Activated CD8-positive, alpha-beta memory T cell treated with anti-CD3 and anti-CD28 coated beads, Interleukin-2, amount 50 U/mL, for 24 hours (primary cell): ENCODE measurements around the gene CCDC34.
"Not testable (repeated sequence)": the region's sequence is repeated elsewhere in the genome, so short reads cannot be mapped to it uniquely, and the experiment has no call there.

Source experiments
- DNase-seq: peaks from one replicate; pipeline ENCODE4 v3.0.0-alpha.2; 2020; ENCODE audit errors: extremely low read depth

The CCDC34 gene

DNA sequence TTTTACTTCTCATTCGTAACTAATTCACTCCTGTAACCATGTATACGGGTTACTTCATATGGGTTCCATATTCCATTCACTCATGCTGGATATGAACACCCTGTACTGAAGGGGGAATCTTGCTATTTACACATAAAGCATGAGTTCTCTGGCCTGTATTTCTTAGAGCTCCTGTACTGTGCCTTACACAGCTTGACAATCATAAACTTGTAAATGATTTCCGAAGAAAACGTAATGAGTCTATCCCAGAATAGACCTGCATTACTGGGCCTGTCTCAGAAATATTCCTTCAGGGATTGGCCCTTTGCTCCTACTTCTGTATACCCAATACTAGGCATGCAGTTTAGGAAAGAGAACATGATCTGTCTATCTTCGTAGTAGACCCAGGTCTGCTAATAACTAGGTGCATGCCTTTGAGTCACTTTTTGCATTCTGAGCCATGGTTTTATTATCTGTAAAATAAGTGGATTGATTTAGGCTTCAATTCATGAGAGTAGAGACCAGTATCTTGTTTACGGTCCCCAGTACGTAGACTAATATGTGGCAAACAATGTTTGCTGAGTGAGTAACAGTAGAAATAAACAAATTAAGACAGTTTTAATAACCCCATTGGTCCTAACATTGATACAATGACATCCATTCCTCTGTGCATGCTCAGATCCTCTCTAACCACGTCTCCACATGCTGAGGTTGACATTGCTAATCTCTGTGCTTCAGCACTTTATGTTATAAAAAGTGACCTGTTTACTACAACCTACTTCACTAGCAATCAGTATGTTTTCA lies 1.2 kb downstream of the CCDC34 start:
- DNase-seq, result no peak

DNA sequence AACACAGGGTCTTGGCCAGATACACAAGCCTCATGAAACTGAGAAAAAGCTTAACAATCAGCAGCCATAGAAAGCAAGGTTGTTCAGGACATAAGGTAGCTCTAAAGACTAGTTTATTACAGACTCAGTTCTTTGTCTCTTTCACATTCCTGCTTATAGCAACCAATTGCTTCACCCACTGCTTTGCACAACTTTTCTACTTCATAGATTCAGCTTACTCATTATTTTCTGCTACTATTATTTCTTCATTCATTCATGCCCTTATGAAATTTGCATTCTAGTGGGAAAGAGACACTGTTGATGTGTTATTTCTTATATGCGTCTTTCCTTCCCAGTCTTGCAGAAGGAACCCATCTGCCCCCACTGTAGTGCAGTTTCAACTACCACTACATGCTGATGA lies 4.7 kb downstream of the CCDC34 start:
- no peak for DNase-seq

DNA sequence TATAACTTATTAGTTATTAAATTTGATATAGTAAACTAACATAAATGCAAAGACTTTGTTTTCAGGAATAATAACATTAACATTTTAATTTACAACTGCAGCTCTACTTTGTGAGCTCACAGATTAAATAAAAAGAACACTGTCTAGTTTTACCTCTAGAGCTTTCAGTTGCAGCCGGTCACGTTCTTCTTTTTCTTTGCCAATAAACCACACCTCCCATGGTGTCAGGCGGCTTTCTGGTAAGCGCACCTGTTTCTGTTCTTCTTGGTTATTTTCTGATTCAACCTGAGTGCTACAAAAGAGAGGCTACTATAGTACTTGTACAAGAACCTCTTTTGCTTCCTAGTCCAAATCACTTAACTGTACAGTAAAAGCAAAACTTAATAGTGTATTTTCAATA lies 5.8 kb downstream of the CCDC34 start:
- no peak for DNase-seq

DNA sequence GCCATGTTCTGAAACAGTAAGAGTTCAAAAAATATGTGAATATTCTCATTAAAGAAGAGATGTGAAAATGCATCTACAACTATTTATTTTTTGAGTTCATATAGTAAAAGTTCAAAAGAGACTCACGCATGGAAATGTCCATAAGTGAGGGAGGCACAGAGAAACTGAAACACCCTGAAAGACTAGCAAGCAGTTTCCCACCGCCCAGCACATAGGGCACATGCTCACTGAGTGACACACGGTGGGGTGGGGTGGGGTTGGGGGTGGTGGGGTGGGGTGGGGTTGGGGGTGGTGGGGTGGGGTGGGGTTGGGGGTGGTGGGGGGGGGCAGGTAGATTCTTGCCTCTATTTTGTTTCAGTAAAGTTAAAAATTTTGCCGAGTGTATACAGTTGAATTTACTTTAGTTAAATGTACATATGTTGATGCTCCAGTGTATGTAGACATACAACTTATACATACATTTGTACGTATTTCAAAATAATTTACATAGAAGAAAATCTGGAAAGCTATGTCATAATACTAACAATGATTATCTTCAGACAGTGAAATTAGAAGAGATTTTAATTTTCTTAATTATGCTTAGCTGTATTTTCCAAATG lies 6.3 kb downstream of the CCDC34 start:
- no peak for DNase-seq

DNA sequence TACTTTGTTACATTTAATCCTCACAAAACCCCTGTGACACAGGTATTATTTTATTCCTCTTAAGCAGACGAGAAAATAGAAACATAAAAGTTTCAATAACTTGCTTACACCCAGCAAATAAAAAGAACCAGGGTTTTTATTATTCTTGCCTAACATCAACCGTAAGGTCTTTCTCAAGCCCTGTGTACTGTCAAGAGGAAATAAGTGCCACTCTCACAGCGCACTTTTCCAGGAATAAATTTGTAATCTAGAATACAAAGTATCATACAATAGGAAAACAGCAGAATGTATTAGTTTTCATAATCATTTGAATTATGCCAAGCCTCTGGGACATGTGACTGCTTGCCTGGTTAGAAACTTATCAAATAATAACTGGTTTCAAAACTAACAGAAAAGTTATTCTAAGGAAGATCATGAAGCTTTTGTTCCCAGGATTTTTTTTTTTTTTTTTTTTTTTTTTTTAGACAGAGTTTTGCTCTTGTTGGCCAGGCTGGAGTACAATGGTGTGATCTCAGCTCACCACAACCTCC lies 7.4 kb downstream of the CCDC34 start:
- no peak for DNase-seq

DNA sequence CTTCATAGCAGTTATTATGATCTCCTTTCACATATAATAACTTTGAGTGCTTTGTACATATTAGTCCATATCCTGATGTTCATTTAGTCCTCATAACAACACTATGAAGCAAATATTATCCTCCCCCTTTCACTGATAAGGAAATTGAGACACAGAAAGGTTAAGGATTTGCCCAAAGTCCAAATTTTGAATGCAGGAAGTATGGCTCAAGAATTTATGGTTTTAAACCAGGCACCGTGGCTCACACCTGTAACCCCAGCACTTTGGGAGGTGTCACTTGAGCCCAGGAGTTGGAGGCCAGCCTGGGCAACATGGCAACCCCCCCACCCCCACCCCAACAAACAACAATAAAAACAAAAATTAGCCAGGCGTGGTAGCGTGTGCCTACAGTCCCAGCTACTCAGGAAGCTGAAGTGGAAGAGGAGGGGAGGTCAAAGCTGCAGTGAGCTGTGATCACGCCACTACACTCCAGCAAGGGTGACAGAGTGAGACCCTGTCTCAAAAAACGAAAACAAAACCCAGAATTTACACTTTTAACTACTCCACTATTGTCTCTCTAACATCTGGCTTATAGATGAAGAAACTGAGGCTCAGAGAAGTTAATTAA lies 8.6 kb downstream of the CCDC34 start:
- DNase-seq, result no peak

DNA sequence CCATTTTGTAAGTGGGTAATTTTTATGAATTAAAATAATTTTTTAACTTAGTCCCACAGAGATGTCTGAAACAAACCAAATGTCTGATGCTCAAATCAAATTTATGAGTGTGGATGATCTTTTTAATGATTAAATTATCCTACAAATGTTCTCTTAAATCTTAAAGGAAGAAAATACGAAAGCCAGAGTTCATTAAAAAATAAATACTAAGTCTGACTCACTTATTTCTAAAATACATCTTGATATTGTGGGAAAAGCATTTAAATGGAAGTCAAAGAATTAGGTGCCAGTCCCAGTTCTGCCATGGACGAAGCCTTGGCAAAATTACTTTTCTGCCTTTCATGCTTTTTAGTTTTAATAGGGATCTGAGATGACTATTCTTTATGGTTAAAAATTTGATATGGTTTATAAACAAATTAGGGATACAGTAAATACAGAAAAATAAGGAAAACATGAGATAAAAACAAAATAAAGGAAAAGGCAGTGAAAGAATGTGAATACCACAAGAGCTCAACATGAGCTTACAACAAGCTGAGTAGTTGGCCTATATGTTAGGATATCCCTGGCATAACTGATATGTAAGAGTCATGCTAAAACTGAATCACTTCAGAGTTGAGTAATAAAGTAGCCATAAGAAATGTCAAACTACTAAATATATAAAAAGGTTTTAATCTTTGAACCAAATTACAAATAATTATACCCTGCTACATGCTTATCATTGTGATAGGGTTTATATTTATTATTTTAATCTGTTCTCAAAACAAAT lies 9.2 kb downstream of the CCDC34 start:
- no peak for DNase-seq

DNA sequence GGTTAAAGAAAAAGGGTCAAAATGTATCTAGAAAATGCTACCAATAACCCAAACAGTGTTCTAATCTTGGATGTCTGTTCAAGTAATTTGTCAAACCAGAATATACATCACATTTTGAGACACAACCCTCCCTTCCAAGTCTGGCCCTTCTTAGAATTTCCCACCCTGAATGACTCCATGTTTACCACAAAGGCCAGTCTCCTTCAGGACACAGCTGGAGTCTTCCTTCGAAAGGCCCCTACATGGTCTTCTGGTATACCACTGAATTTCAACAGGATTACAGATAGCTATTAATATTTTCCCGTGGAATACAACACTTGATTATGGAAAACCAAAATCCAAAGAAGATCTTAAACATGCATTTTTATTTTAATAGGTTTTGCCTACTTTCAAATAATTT lies 10.2 kb downstream of the CCDC34 start:
- no peak for DNase-seq

DNA sequence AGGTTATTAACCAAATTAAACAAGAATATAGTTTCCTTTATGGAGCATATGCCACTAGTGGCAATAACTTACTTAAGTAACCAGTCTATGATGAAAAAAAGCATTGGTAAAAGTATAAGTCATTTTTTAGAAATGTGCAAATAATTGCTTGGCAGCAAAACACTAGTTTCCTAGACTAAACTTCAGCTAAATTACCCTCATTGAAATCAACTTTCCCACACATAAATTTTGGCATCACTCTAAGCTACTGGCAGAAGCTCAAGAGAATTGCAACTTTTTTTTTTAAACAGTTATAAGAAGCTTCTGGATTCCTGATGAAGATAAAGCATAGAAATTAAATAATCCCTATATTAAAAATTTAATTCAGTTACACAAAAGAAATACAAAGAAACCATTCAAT lies 12.5 kb downstream of the CCDC34 start:
- DNase-seq, result no peak

DNA sequence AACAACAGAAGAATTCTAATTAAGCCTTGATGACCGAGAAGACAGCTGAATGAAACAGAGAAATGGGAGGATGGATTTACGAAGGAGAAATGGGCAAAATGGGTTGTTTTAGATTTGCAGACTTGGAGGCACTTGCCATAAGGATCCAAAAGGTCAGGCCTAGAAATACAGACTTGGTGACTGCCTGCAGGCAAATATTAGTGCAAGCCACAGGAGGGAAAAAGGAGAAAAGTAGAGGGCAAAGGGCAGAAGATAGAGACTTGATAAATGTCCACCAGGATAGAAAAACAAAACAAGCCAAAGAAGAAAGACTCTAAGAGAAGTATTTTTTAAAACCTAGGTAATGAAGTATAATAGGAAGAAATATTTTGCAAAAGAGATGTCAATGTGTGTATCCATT lies 13.1 kb downstream of the CCDC34 start:
- DNase-seq, result no peak

DNA sequence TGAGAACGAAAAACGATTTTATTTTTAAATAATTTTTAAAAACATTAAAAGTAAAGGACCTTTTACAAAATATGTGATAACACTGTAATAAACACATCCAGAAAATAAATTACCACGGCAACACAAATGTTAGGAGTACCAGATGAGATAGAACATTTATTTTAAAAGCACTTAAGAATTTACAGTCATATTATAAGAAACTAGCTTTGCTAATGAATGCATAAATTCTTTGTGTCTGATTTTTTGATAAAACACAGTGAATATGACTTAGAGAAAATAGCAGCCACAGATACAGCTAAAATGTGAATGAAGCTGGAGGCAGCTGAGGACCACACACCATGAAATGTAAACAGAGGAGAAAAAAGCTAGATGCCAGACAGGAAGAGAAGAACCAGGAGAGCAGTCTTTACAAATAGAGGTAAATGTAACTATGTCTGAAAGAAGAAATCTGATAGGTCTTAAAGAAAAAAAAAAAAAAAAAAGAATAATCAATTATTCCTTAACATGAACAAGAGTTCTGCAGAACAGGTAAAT lies 14.6 kb downstream of the CCDC34 start:
- DNase-seq, result no peak

DNA sequence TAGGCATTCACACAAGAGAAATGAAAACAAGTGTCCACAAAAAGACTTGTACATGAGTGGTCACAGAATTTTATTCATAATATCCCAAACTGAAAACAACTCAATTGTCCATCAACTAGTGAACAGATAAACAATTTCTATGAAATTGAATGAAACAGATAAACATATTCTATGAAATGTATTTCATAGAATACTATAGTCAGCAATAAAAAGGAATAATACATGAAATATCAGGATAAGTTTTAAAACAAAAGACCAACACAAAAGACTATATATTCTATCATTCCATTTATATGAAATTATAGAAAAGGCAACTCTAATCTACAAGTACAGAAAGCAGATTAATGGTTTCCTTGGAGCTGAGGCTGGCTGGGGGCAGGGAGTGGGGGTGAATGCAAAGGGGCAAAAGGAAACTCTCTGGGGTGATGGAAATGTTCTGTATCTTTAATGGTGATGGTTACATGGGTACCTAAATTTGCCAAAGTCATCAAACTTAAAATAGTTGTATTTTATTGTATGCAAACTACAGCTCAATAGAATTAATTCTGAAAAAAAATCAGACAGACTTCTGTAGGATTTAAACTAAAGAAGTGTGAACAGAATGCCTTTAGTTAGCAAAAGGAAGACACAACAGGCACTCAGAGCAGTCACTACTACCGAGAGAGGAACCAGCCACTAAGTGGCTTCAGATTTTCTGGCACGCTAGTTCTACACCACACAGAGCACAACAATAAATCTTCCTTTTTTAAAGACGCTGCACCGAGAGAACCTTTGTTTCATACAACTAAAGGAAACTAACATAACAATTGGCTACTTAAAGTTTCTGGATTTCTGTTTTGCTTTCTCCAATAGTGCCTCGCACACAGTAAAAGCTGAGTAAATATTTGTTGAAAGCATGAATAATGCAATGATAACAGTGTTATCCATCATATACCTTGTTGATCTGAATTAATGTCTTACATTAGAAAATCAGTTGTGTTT lies 15.4 kb downstream of the CCDC34 start:
- DNase-seq, result no peak

DNA sequence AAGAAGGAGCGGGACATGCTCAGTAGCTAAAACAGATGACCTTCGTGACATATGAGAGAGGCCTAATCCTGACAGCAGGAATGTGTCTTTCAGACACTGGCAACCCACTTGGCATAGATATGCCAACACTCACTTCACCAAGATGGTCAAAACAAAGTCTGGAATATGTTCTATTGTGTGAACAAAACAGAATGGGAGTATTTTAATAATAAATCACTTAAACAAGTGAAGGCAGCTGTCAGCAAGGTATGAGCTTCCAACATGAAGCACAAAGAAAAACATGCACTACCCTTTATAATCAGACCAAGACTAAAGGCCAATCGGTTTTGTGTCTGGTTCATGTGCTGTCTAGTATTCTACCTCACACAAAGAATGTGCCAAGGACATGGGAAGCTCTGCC lies 23.1 kb downstream of the CCDC34 start:
- DNase-seq, result no peak

DNA sequence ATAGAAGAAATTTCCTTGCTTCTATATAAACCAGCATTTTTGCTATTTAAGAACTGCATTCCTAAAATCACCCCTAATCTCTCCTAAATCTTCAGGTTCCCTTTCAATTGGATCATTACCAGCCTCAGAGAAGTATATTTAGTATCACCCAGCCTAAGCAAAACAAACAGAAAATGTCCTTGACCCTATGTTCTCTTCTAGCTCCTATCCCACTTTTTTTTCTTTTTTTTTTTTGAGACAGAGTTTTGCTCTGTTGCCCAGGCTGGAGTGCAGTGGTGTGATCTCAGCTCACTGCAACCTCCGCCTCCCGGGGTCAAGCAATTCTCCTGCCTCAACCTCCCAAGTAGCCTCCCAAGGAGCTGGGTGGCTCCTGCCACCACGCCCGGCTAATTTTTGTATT lies 28.3 kb downstream of the CCDC34 start:
- not testable (repeated sequence) for DNase-seq

DNA sequence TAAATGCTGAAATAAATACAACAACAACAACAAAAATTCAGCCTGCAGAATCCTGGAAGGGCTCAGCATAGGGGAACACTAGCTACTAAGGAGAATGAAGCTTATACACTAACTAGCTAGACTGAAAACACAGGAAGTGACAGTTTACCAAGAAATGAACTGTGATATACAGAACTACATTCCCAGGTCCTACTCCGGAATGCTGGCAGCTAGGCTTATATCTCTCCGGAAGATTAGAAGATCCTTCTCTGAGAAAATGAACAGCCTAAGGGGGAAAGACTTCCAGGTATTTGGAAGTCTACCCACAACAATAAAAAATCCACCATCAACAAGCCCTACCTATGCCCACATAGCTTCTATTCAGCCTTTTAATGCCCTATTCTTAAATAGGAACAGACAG lies 31.0 kb downstream of the CCDC34 start:
- no peak for DNase-seq

DNA sequence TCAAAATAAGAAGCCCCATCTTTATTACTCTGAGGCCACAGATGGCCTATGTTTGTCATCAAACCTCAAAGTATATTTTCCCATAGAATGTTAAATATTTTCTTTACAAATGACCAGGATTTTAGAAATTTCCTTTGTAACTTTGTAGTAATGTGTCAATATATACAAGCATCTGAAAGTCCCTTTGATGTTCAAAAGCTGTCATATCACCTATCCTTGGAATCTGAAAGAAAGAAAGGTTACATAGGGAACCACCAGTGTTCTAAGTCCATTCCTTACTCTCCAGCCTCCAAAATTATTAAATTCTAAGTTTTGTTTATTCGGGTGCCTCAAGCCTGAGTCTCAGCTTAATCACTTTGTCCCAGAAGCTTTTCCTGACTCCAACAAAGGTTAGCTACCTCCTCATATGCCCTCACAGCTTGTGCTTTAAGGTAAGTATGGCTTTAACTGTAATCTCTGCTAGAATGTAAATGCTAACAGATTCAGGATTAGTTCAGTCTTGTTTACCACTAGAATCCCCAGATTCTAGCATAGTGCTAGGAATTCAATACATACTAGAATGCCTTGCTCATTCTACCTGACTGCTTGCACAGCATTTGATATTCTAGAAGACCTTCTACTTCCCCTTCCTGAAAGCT lies 32.3 kb downstream of the CCDC34 start:
- no peak for DNase-seq

DNA sequence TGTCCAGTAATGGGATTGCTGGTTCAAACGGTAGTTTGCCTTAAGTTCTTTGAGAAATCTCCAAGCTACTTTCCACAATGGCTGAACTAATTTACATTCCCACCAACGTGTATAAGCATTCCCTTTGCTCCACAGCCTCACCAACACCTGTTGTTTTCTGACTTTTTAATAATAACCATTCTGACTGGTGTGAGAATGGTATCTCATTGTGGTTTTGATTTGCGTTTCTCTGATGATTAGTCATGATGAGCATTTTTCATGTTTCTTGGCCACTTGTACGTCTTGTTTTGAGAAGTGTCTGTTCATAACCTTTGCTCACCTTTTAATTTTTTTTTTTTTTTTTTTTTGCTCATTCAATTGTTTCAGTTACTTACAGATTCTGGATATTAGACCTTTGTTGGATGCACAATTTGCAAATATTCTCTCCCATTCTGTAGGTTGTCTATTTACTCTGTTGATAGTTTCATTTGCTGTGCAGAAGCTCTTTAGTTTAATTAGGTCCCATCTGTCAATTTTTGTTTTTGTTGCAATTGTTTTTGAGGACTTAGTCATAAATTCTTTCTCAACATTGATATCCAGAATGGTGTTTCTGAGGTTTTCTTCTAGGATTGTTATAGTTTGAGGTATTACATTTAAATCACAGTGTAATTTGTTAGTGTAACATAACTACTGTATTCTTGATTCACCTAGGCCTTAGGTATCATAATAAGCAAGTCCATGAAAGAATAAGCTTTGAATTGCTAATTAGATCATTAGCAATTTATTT lies 33.0 kb downstream of the CCDC34 start:
- no peak for DNase-seq

DNA sequence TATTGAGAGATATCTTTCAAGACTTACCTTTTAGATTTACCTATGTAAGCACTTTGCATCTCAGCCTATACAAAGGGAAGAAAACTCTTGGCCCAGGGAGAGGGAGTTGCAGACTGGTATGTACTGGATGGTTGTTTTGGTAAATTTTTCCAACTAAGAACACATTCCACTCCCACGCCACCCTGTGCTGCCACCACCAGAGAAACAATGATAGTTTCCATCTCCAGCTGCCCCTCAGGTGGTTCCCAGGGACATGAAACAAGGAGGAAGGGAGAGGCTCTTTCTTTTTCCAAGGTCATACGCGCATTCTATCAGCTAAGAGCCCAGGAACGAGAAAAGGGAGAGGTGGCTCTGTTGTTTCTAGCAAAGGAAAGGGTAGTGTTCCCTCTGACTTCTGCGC lies 34.4 kb downstream of the CCDC34 start:
- no peak for DNase-seq

DNA sequence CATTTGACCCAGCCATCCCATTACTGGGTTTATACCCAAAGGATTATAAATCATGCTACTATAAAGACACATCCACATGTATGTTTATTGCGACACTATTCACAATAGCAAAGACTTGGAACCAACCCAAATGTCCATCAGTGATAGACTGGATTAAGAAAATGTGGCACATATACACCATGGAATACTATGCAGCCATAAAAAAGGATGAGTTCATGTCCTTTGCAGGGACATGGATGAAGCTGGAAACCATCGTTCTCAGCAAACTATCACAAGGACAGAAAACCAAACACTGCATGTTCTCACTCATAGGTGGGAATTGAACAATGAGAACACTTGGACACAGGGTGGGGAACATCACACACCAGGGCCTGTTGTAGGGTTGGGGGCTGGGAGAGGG lies 36.0 kb downstream of the CCDC34 start:
- not testable (repeated sequence) for DNase-seq

DNA sequence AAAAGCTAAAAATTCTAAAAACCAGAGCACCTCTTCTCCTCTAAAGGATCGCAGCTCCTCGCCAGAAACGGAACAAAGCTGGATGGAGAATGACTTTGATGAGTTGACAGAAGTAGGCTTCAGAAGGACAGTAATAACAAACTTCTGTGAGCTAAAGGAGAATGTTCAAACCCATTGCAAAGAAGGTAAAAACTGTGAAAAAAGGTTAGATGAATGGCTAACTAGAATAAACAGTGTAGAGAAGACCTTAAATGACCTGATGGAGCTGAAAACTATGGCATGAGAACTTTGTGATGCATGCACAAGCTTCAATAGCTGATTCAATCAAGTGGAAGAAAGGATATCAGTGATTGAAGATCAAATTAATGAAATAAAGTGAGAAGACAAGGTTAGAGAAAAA lies 40.8 kb downstream of the CCDC34 start:
- DNase-seq, result not testable (repeated sequence)
